ENCODE measurements around the gene NEIL3. TPM values are rescaled to one million over a fixed set of nuclear protein-coding genes. Genes with fewer than 3 reads are reported as not detected.

NEIL3 gene
- total RNA-seq, 1 experiment from 2014 or later, result 18.1 TPM

DNA sequence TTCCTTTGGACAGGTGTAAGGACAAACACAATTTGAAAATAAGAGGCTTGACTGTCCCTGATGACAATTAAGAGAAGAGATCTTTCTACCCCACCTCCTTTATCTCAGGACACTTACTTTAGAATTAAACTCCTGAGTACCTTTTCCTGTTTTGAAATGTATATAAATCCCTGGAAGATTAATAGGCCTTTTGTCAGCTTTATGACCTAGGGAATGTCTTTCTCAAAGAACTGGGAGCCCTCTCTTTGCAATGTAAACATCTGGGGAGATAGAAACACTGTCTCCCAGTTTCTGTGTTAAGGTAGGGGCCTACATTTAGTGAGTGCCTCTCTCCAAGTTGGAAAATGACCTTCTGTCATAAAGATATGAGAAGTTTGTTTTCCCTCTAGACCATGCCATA, 100.9 kb downstream of the NEIL3 start:
- ChIA-PET POLR2A (no interaction called here), CTCF (no interaction called here), RAD21 (ENCODE audit: low non-redundant PET in 1 of 2, low total read pairs in 2 of 2, uncharacterized antibody in 2 of 2, unreplicated experiment in 2 of 2) (no interaction called here)
- no peak overlapping the region for H3K4me2 ChIP-seq (ENCODE audit: low read length)
- TF ChIP-seq EZH2phosphoT487 (IDR thresholded peaks at IDR 0.05; ENCODE audit: borderline replicate concordance) (no peak), EZH2 (IDR thresholded peaks at IDR 0.05) (no peak), YY1 (IDR thresholded peaks at IDR 0.05; ENCODE audit: extremely low read depth, insufficient replicate concordance, low read depth, low read length) (no peak), SIN3A (IDR thresholded peaks at IDR 0.05; ENCODE audit: low read depth) (no peak)
- H3K9me3 ChIP-seq (ENCODE audit: control insufficient read depth in 1 of 2, insufficient read depth in 1 of 2, low read depth in 1 of 2, low read length in 2 of 2), result no peaks in the 10 kb centered on the region
- no peaks in the 10 kb centered on the region for H3K36me3 ChIP-seq (ENCODE audit: control insufficient read depth in 1 of 2, insufficient read depth in 2 of 2, low read length in 2 of 2)
- H2AFZ ChIP-seq (ENCODE audit: low read depth, low read length, poor library complexity, severe bottlenecking), result no peak overlapping the region
- H3K4me3 ChIP-seq (replicated peaks in 1 of 2; ENCODE audit: low read depth in 1 of 2, low read length in 2 of 2), result no peak overlapping the region
- H3K27ac ChIP-seq (ENCODE audit: low read depth, low read length), result no peak overlapping the region
- intact Hi-C loops (cut with micrococcal nuclease), result no loop called here
- no peaks in the 10 kb centered on the region for H3K27me3 ChIP-seq (ENCODE audit: insufficient read depth, low read length)
- no peaks in the 10 kb centered on the region for H3K4me1 ChIP-seq (ENCODE audit: control insufficient read depth in 1 of 2, insufficient read depth in 2 of 2, low read length in 2 of 2)
- H4K20me1 ChIP-seq (ENCODE audit: insufficient read depth), result no peaks in the 10 kb centered on the region
- no peak overlapping the region for H3K9ac ChIP-seq (ENCODE audit: low read length)
- BruUV-seq (replicated peaks), result no TSS peak
- DNase-seq (ENCODE audit: low read depth, low spot score), result no peak
- H3K79me2 ChIP-seq (ENCODE audit: insufficient read depth, low read length), result no peaks in the 10 kb centered on the region
- no peak for ATAC-seq
- no peaks in the 10 kb centered on the region for H3K9me2 ChIP-seq (ENCODE audit: insufficient read depth)

GRCh38 chr4:177411996-177412395, 102.3 kb downstream of the NEIL3 start:
- intact Hi-C loops (cut with micrococcal nuclease), result no loop called here
- Histone ChIP-seq H3K79me2 (ENCODE audit: insufficient read depth, low read length) (no peaks in the 10 kb centered on the region), H3K4me3 (replicated peaks in 1 of 2; ENCODE audit: low read depth in 1 of 2, low read length in 2 of 2) (no peak overlapping the region), H3K4me1 (ENCODE audit: control insufficient read depth in 1 of 2, insufficient read depth in 2 of 2, low read length in 2 of 2) (no peaks in the 10 kb centered on the region), H3K27me3 (ENCODE audit: insufficient read depth, low read length) (no peaks in the 10 kb centered on the region), H3K36me3 (ENCODE audit: control insufficient read depth in 1 of 2, insufficient read depth in 2 of 2, low read length in 2 of 2) (no peaks in the 10 kb centered on the region), H3K9me3 (ENCODE audit: control insufficient read depth in 1 of 2, insufficient read depth in 1 of 2, low read depth in 1 of 2, low read length in 2 of 2) (no peaks in the 10 kb centered on the region), H4K20me1 (ENCODE audit: insufficient read depth) (no peaks in the 10 kb centered on the region), H3K9me2 (ENCODE audit: insufficient read depth) (no peaks in the 10 kb centered on the region), H3K9ac (ENCODE audit: low read length) (no peak overlapping the region), H3K27ac (ENCODE audit: low read depth, low read length) (no peak overlapping the region), H3K4me2 (ENCODE audit: low read length) (no peak overlapping the region), H2AFZ (ENCODE audit: low read depth, low read length, poor library complexity, severe bottlenecking) (no peak overlapping the region)
- TF ChIP-seq JUND (IDR thresholded peaks at IDR 0.05), result no peak
- TF ChIP-seq YY1 (IDR thresholded peaks at IDR 0.05; ENCODE audit: extremely low read depth, insufficient replicate concordance, low read depth, low read length), result no peak
- TF ChIP-seq ZNF274 (IDR thresholded peaks at IDR 0.05; ENCODE audit: low read depth, low read length), result no peak
- no peak for TF ChIP-seq SRF (IDR thresholded peaks at IDR 0.05; ENCODE audit: low read depth)
- TF ChIP-seq ZFX (IDR thresholded peaks at IDR 0.05), result no peak
- no peak for TF ChIP-seq EGR1 (IDR thresholded peaks at IDR 0.05; ENCODE audit: low read depth)
- TF ChIP-seq EZH2phosphoT487 (IDR thresholded peaks at IDR 0.05; ENCODE audit: borderline replicate concordance), result no peak
- ChIA-PET POLR2A (no interaction called here), RAD21 (ENCODE audit: low non-redundant PET in 1 of 2, low total read pairs in 2 of 2, uncharacterized antibody in 2 of 2, unreplicated experiment in 2 of 2) (no interaction called here), CTCF (no interaction called here)
- no peak for ATAC-seq
- BruUV-seq (replicated peaks), result no TSS peak
- DNase-seq (ENCODE audit: low read depth, low spot score), result no peak

Other genes with a start within 250 kb of the NEIL3 start
- gene AGA, start 132.6 kb downstream of the NEIL3 start, total RNA-seq (2021; ENCODE audit: unreplicated experiment), result 7.6 TPM

All from HCT116 (cell line).